GM18951 (cell line): Measurements from ENCODE around the gene TATDN2.

Experiments
- POLR2A ChIP-seq: IDR thresholded peaks from 4 replicates; pipeline ENCODE4 v1.6.1; 2011; ENCODE audit warnings: mild to moderate bottlenecking; ENCODE audit not compliant: insufficient read length, insufficient read depth; ENCODE audit errors: extremely low read depth
- in situ Hi-C: fragments of 300-500 bp; cut with MboI; formaldehyde crosslinking; loops from one replicate; pipeline ENCODE4 v1.12.0; 2022; ENCODE audit warnings: low sequenced_read_pairs, mixed read lengths, inconsistent platforms; ENCODE audit not compliant: unreplicated experiment

TATDN2 gene

GRCh38 chr3:10329495-10330015 lies 81.3 kb downstream of the TATDN2 start:
- in situ Hi-C loops = no loop called here
- TF ChIP-seq POLR2A = no peak

DNA sequence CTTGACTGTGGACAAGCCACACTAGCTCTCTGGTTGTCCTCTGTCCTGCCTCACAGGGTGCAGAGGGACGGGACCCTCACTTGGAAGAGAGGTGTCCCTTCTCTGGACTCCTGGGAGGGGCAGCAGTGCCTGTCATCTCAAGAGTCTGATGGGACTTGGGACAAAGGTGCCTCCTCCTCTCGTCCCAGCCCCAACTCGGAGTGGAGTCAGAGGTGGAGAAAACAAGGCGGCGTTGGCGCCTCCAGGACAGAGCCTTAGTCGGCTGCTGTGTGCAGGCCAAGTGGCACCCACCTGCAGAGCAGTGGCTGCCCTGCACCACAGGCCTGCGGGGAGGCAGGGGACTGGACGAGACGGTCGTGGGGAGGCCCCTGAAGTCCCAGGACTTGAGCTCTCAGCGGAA lies 82.1 kb downstream of the TATDN2 start:
- TF ChIP-seq POLR2A = no peak
- in situ Hi-C loops = no loop called here
